SKM-1 treated with dmso at 0.1 percent for 144 hours (cell line): ENCODE measurements around the gene ACTL7B.
"Not testable (repeated sequence)": the region's sequence is repeated elsewhere in the genome, so short reads cannot be mapped to it uniquely, and the experiment has no call there.

Source experiments
- DNase-seq: peaks from one replicate; lab custom pipeline; 2025; ENCODE audit not compliant: unreplicated experiment; lab: John Stamatoyannopoulos, UW

Gene ACTL7B, protein sequence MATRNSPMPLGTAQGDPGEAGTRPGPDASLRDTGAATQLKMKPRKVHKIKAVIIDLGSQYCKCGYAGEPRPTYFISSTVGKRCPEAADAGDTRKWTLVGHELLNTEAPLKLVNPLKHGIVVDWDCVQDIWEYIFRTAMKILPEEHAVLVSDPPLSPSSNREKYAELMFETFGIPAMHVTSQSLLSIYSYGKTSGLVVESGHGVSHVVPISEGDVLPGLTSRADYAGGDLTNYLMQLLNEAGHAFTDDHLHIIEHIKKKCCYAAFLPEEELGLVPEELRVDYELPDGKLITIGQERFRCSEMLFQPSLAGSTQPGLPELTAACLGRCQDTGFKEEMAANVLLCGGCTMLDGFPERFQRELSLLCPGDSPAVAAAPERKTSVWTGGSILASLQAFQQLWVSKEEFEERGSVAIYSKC

DNA sequence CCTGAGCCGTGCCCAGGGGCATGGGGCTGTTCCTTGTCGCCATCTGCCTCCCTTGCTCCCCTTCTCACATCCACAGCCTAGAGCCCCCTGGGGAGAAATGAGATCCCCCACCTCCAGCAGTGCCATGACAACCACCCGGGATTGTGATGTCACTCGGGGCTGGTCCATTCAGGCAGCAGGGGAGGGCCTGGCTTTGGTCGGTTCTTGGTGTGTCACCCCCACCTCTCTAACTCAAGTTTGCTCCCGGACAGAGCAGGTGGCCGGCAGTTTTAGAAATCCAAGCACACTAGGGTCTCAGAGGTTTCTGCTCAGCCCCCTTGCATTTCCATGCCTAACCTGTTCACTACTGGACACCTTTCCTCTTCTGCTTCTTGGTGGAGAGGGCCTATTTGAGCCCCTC, at the start of gene ACTL7B:
TSS of gene ACTL7B (minus strand) at position 99 of the 400 bp plus-strand sequence. CDS start at position 43, 56 bp downstream.
- DNase-seq, result no peak

DNA sequence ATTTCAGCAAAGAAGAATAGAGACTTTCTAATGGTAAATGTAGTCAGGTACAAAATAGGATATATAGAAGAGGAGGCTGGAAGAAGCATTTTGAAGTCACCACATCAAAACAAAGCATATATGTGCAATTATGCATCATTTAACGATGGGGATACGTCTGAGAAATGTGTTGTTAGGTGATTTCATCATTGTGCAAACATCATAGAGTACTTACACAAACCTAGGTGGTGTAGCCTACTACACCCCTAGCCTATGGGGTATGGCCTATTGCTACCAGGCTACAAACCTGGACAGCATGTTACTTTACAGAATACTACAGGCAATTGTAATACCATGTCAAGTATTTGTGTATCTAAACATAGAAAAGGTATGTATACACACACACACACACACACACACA, 49.7 kb upstream of the ACTL7B start:
- no peak for DNase-seq

DNA sequence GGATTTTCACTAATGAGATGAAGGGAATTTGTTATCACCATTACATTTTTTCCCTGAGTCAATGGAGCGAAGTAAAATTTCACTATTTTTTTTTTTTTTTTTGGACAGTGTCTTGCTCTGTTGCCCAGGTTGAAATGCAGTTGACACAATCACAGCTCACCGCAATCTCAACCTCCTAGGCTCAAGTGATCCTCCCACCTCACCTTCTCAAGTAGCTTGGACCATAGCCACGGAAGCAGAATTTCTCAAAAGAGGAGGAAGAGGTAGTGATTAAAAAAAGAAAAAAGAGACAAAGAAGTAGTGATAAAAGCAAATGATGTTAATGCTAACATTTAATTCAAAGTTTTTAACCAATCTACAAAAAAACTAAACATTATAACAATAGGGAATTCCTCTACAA, 48.4 kb upstream of the ACTL7B start:
- no peak for DNase-seq

DNA sequence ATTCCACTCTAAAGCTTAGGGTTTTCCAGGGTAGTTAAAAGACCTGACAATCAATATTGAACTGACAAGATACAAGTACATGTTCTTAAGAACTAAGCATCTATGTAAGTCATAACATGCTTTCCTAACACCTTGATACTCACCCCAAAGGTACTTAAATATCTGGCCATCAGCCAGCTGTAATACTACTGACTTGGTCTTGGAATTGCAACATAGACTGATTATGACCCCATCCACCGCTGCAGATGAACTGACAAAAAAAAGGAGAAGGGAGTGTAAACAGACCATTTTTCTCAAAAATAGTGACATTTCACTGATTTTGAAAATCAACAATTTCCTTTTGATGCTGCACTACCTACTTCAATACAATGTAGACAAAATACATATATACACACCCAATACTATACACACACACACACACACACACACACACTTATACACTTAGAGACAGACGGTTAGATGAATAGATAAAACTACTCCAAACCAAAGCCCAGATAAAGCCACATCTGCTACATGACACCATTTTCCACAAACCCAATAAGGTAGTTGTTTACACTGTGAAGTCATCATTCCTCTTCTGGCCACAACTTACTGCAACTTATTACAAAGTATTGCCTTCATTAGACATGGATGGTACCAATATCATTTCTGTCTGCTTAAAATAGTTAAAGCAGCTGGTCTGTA, 47.8 kb upstream of the ACTL7B start:
- DNase-seq, result no peak

DNA sequence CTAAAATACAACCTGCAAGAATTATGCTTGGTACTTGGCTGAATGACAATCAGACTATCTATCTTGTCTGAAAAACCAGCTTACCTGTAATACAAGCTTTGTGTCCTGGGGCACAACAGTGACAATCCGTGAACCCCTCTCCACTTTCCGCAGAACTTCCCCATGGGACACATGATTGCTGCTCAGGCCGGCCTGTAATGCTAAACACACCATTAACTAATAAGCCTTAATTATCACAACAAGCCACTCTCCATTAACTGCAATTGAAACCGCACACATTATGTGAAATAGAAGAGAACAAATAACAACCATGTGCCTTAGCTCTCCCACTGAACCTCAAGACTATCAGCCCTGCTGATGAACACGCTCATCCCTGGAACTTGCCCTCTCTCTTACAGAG, 44.4 kb upstream of the ACTL7B start:
- no peak for DNase-seq

DNA sequence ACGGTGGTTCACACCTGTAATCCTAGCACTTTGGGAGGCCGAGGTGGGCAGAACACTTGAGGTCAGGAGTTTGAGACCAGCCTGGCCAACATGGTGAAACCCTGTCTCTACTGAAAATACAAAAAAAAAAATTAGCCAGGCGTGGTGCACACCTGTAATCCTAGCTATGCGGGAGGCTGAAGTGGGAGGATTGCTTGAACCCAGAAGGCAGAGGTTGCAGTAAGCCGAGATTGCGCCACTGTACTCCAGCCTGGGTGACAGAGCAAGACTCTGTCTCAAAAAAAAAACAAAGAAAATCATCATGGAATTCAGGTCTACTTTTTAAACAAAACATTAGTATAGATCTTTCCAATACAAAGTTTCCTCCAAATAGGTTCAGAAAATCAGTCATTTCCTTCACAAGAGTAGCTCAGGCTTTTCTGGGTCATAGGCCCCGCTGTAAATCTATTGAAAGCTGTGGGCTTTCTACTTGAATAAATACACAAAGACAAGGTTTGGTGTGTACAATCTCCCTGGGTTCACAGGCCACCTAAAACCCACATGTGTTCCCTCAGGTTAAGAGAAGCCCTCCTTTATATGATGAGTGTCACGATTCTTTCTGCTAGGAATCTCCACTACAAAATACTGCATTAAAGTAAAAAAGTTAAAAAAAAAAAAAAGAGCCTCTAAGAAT, 43.4 kb upstream of the ACTL7B start:
- not testable (repeated sequence) for DNase-seq

DNA sequence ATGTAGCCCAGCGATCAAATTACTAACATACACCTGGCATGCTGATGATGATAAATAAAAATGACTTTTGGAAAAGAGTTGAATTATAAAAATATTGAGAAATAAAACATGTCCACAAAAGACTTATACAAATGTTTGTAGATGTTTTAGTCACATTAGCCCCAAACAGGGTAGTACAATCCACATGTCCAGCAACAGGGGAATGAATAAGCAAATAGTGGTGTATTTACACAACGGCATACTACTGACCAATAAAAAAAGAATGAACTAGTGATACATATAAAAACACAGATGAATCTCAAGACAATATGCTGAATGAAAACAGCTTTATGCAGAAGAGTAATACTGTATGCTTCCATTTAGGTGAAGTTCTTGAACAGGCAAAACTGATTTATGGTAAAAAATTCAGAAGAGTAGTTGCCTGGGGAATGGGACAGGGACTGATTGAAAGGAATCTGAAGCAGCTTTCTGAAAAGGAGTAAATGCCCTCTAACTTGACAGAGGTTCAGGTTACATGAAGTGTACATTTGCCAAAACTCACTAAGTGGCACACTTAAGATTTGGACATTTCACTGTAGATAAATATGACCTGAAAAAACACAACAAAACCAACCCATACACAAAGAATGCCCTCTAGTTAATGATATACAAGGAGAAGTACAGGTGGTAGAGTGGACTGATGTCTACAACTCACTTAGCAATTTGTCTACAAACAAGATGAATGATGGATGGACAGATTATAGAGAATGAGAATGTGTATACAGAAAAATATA, 41.7 kb upstream of the ACTL7B start:
- DNase-seq, result no peak

DNA sequence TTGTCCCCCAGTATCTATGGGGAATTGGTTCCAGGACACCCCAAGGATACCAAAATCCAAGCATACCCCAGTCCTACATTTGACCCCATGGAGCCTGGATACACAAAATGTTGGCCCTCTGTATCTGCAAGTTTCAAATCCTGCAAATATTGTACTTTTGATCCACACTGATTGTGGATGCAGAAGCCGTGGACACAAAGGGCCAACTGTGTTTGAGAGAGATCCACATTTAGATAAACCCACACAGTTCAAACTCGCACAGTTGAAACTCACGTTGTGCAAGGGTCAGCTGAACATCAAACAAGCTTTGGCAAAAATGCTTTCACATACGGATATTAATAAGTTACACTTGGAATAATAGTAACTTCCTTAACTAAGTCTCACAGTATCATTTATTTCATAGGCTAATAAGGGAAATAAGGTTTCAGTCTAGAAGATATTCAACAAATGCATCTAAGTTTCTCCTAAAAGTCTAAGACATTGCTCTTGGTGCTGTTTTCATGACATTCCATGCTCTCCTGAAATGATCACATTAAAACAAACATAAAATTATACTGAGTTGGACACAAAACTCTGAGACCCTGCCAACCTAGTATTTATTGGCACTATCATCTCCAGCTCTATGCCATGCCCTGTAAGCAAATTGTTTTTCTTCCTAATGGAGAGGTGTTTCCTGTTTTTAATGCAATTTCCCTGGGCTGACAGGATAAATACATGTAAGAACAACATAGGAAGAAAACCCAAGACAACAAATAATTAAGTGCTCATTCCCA, 38.6 kb upstream of the ACTL7B start:
- no peak for DNase-seq

DNA sequence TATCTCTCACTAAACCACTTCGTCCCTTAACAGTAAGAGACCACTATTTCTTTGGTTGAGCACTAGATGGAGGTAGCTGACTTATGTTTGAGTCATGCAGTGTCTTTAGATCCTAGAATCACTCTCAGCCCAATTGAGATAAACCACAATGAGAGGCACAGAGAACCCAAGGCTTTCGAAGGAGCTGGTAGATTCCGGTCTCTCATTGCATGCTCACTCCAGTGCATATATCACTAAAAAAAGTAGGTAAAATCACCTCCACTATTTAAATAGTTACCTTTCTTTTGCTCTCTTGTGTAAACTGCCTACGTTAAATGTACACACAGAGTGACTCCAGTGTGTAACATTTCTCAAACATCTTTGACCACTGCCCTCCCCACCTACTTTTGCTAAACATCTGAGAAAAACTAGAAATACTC, 33.9 kb upstream of the ACTL7B start:
- DNase-seq, result no peak

DNA sequence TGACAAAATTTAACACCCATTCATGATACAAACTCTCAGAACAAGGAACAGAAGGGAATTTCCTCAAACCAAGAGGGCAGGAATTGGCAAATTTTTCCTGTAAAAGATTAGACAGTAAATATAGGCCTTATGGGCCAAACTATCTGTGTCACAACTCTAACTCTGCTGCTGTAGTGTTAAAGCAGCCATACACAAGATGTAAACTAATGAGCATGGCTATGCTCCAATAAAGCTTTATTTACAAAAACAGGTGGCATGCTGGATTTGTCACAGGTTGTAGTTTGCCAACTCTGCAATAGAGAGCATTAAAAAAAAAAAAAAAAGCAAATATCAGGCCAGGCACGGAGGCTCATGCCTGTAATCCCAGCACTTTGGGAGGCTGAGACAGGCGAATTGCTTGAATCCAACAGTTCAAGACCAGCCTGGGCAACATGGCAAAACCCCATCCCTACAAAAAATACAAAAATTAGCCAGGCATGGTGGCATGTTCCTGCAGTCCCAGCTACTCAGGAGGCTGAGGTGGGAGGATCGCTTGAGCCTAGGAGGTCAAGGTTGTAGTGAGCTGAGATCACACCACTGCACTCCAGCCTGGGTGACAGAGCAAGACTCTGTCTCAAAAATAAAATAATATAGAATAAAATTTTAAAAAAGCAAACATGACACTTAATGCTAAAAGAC, 30.9 kb upstream of the ACTL7B start:
- DNase-seq, result not testable (repeated sequence)

DNA sequence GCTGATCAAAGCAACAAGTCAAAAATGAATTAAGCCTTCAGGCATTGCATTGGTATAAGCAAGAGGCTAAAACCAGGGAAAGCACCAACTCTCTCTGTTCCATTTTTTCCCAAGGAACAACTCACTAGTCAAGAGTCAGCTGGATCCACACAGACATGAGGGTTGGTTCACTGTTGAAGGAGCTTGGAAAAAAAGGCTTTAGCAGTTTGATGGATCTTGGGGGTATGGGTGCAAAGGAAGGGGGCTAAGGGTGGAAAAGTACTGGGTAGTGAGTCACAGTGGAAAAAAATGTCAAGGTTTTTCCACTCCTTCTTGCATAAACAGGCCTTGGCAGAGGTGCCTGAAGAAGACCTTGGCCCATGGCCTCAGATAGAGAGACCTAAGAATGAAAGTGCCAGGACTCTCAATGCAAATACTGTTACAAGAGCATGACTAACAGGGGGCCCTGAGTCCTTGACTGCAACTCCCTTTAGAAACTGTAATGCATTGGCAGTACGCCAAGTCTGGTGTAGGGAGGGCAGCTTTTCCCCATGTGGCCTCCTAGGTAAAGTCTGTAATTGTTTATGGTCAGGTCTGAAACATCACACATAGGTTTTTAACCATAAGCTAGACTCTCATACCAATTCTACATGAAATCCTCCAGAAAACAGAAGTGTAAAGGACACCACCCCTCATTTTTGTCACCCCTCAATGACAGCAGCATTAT, 30.0 kb upstream of the ACTL7B start:
- no peak for DNase-seq

DNA sequence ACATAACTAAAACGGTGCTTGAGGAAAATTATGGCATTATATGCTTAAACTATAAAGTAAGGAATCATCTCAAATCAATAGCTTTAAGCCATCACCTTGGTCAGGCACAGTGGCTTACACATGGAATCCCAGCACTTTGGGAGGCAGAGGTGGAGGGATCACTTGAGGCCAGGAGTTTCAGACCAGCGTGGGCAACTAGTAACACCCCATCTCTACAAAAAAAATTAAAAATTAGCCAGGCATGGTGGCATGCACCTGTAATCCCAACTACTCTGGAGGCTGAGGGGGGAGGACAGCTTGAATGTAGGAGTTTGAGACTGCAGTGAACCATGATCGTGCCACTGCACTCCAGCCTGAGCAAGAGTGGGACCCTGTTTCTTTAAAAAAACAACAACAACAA, 28.9 kb upstream of the ACTL7B start:
- no peak for DNase-seq

DNA sequence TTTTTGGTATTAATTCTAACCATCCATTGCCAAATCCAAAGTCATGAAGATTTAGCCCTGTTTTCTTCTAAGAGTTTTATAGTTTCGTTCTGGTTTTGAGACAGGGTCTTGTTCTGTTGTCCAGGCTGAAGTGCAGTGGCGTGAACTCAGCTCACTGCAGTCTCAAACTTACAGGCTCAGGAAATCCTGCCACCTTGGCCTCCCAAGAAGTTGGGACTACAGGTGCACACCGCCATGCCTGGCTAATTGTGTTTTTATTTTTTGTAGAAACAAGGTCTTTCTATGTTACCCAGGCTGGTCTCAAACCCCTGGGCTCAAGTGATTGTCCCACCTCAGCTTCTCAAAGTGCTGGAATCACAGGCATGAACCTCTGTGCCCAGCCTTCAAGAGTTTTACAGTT, 27.3 kb upstream of the ACTL7B start:
- DNase-seq, result no peak

DNA sequence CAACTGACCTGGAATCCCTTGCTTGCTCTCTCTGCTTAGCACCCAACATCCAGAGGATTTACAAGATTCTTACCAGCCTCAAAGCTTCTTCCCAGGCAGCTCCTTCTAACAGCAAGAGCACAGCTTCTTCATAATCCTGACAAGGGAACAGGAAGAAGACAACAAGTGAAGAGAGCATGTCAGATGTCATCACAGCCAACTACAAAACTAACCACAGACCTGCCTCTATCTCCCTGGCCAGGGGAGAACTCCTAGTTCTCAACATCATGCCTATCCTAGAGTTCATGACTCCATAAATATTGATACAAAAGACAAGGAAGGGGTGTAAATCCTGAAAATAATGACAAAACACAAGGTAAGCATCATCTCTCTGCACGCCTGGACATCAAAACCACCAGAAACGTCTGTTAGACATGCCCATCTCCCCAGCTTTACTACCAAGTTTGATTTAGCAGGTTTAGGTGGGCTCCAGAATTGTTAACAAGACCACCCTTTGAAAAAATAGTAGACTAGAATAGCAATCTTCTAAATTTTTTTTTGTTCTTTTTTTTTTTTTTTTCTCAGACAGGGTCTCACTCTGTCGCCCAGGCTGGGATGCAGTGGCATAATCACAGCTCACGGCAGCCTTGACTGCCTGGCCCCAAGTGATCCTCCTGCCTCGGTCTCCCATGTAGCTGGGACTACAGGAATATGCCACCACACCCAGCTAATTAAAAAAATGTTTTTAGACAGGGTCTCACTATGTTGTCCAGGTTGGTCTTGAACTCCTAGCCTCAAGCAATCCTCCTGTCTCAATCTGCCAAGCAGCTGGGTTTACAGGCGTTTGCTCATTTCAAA, 26.5 kb upstream of the ACTL7B start:
- no peak for DNase-seq

DNA sequence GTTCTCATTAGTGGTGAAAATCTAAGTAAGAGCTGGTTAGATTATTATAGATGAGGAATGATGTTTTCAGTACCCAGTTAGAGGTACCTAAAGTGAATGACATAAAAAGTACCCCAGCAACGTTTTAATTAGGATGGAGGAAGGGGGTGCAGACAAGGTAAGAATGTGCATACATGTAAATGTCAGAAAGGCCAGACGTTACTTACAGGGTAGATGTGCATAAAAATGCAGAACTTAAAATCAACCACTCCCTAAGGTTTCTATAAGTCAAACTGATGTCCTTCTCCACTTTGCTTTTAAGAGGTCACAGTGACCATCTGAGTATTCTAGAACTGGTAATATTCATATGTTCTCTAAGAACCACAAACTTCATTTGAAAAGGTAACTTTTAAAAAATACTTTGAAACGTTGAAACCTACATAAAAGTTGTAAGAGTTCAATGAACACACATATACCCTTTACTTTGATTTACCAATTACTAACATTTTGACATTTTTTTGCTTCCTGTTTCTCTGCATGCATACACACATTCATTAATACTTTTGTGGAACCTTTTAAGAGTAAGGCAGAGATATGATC, 25.0 kb upstream of the ACTL7B start:
- no peak for DNase-seq

DNA sequence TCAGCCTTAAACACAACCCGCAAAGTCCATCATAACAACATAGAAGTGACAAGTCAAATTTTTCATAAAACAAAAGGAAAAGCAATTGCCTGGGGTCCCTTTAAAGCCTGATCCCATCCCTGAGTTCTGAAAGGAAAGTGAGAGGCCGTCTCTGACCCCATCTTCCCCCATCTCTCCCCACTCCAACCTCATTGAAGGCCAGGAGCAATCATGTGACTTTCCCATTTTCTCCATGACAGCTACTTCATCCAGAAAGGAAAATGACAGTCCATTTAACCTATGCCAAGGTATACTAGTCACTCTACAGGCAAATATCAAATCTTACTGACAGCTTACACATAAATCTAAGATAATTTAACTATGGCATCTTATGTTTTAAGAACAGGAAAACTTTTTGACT, 21.7 kb upstream of the ACTL7B start:
- no peak for DNase-seq

DNA sequence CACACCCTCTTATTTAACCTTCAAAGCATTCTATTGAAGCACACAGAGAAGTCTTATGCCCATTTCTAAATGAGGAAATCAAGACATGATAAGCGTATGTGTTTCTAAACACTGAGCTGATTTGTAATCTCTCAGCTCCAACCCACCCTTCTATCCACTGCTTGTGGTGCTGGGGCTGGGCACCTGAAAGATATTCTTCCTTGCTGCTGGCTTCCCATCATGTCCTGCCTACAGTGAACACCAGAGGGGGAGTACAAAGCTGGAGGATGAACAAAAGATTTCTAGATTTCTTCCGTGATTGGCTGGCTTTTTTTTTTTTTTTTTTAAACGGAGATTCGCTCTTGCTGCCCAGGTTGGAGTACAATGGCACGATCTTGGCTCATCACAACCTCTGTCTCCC, 20.6 kb upstream of the ACTL7B start:
- DNase-seq, result no peak
